Smooth muscle cell (in vitro differentiated cells): ENCODE results near the gene TPGS1. TPM values are rescaled to one million over a fixed set of nuclear protein-coding genes. Genes with fewer than 3 reads are reported as not detected.

Source experiments
- DNase-seq: peaks from one replicate; lab custom pipeline; 2025; ENCODE audit not compliant: unreplicated experiment; lab: John Stamatoyannopoulos, UW
- H2AFZ ChIP-seq: fragments of 200-600 bp; sonication (generic); 2 replicates; pipeline ENCODE4 v1.6.0; 2016; ENCODE audit warnings: antibody characterized with exemption, low read depth, mild to moderate bottlenecking
- H3F3A ChIP-seq: fragments of 200-600 bp; sonication (generic); 2 replicates; pipeline ENCODE4 v1.6.0; 2017; ENCODE audit warnings: antibody characterized with exemption, low read depth
- H3K27ac ChIP-seq: fragments of 200-600 bp; sonication (generic); 2 replicates; pipeline ENCODE4 v1.5.1; 2016; ENCODE audit warnings: low read depth, mild to moderate bottlenecking
- H3K27me3 ChIP-seq: fragments of 200-600 bp; sonication (generic); 2 replicates; pipeline ENCODE4 v1.6.1; 2016; ENCODE audit warnings: low read depth, mild to moderate bottlenecking
- H3K36me3 ChIP-seq: fragments of 200-600 bp; sonication (generic); 2 replicates; pipeline ENCODE4 v1.5.1; 2016; ENCODE audit warnings: low read depth
- H3K4me1 ChIP-seq: fragments of 200-600 bp; sonication (generic); 2 replicates; pipeline ENCODE4 v1.5.1; 2016; ENCODE audit warnings: low read depth
- H3K4me2 ChIP-seq: fragments of 200-600 bp; sonication (generic); 2 replicates; pipeline ENCODE4 v1.6.0; 2016; ENCODE audit warnings: mild to moderate bottlenecking
- H3K4me3 ChIP-seq: fragments of 200-600 bp; sonication (generic); 2 replicates; pipeline ENCODE4 v1.5.1; 2016; ENCODE audit warnings: mild to moderate bottlenecking
- H3K79me2 ChIP-seq: fragments of 200-600 bp; sonication (generic); 2 replicates; pipeline ENCODE4 v1.6.0; 2016; ENCODE audit warnings: low read depth, mild to moderate bottlenecking
- H3K9ac ChIP-seq: fragments of 200-600 bp; sonication (generic); 2 replicates; pipeline ENCODE4 v1.6.0; 2016; ENCODE audit warnings: low read depth
- H3K9me3 ChIP-seq: fragments of 200-600 bp; sonication (generic); replicated peaks from 2 replicates; pipeline ENCODE4 v1.5.1; 2016; ENCODE audit warnings: low read depth
- H4K20me1 ChIP-seq: fragments of 200-600 bp; sonication (generic); 2 replicates; pipeline ENCODE4 v1.6.0; 2016; ENCODE audit warnings: low read depth
- CTCF ChIP-seq: fragments of 200-600 bp; sonication (generic); IDR thresholded peaks from 2 replicates; pipeline ENCODE4 v1.5.1; 2017; ENCODE audit warnings: borderline replicate concordance, mild to moderate bottlenecking, antibody characterized with exemption; ENCODE audit not compliant: insufficient read depth, poor library complexity, severe bottlenecking
- WGBS: methylation state at CpG from one replicate; pipeline ENCODE4 v1.1.7; 2016; ENCODE audit warnings: low lambda C conversion rate; 5-methylcytosine and 5-hydroxymethylcytosine counted together
- polyA plus RNA-seq: library from polyadenylated mRNA; unstranded; fragments of >200 nt; fragmentation: Nextera tagmentation; extraction: Ambion mirVana; gene quantifications from 2 replicates; pipeline ENCODE4 v1.2.1, GENCODE V29; 2016
- total RNA-seq: library from RNA; depleted of rRNA; stranded (reverse); fragments of >200 nt; gene quantifications from 2 replicates; pipeline ENCODE4 v1.2.3, GENCODE V29; 2014

Gene TPGS1
- total and polyA plus RNA-seq, 2 experiments from 2014 or later: 20.5 to 51.3 TPM

DNA sequence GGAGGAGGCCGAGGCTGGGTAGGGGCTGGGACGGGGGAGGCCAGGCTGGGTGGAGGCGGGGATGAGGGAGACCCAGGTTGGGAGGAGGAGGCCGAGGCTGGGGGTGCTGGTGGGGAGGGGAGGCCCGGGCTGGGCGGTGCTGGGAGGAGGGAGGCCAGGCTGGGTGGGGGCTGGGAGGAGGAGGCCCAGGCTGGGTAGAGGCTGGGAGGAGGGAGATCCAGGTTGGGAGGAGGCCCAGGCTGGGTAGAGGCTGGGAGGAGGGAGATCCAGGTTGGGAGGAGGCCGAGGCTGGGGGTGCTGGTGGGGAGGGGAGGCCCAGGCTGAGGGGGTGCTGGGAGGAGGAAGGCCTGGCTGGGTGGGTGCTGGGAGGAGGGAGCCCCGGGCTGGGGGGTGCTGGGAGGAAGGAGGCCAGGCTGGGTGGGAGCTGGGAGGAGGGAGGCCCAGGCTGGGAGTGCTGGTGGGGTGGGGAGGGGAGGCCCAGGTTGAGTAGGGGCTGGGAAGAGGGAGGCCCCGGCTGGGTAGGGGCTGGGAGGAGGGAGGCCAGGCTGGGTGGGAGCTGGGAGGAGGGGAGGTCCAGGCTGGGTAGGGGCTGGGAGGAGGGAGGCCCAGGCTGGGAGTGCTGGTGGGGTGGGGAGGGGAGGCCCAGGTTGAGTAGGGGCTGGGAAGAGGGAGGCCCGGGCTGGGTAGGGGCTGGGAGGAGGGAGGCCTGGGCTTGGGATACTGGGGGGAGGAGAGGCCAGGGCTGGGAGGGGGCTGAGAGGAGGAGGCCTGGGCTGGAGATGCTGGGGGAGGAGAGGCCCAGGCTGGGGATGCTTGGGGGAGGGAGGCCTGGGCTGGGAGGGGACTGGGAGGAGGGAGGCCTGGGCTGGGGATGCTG, 10.7 kb downstream of the TPGS1 start:
- no peak overlapping the region for H3K27ac ChIP-seq
- no peak overlapping the region for H3K9ac ChIP-seq
- H3K36me3 ChIP-seq: no peaks in the 10 kb centered on the region
- no peak overlapping the region for H3K4me2 ChIP-seq
- no CpG with 5 or more reads among the region's 10 CpGs for WGBS
- H3K9me3 ChIP-seq: no peaks in the 10 kb centered on the region
- no peaks in the 10 kb centered on the region for H3K79me2 ChIP-seq
- no peak for TF ChIP-seq CTCF
- H2AFZ ChIP-seq: no peak overlapping the region
- DNase-seq: peak; percentile 56
- no peak overlapping the region for H3K4me3 ChIP-seq
- no peaks in the 10 kb centered on the region for H3K27me3 ChIP-seq
- peaks cover 4% of the 10 kb centered on the region for H3F3A ChIP-seq
- H4K20me1 ChIP-seq: no peaks in the 10 kb centered on the region
- peaks cover 6% of the 10 kb centered on the region for H3K4me1 ChIP-seq

GRCh38 chr19:518598-519231, 11.4 kb downstream of the TPGS1 start:
- H3K4me2 ChIP-seq: peak overlapping the region; percentile 43
- 34% methylated on average over 29 of the region's 58 CpGs for WGBS
- no peaks in the 10 kb centered on the region for H3K79me2 ChIP-seq
- no peak overlapping the region for H3K4me3 ChIP-seq
- H3K4me1 ChIP-seq: peaks cover 6% of the 10 kb centered on the region
- no peak overlapping the region for H2AFZ ChIP-seq
- TF ChIP-seq CTCF: no peak
- H3F3A ChIP-seq: peaks cover 4% of the 10 kb centered on the region
- H3K27me3 ChIP-seq: no peaks in the 10 kb centered on the region
- H3K9ac ChIP-seq: no peak overlapping the region
- no peak overlapping the region for H3K27ac ChIP-seq
- DNase-seq: no peak
- no peaks in the 10 kb centered on the region for H3K9me3 ChIP-seq
- H4K20me1 ChIP-seq: no peaks in the 10 kb centered on the region
- H3K36me3 ChIP-seq: no peaks in the 10 kb centered on the region

- no peak for DNase-seq
- no peak overlapping the region for H3K9ac ChIP-seq
- H3K36me3 ChIP-seq: no peaks in the 10 kb centered on the region
- H3K4me3 ChIP-seq: no peak overlapping the region
- H3F3A ChIP-seq: peaks cover 4% of the 10 kb centered on the region
- WGBS: 98% methylated on average over 26 of the region's 45 CpGs
- H3K27ac ChIP-seq: no peak overlapping the region
- no peaks in the 10 kb centered on the region for H4K20me1 ChIP-seq
- no peaks in the 10 kb centered on the region for H3K79me2 ChIP-seq
- no peak overlapping the region for H3K4me2 ChIP-seq
- TF ChIP-seq CTCF: no peak
- peaks cover 6% of the 10 kb centered on the region for H3K4me1 ChIP-seq
- no peaks in the 10 kb centered on the region for H3K9me3 ChIP-seq
- H2AFZ ChIP-seq: no peak overlapping the region
- no peaks in the 10 kb centered on the region for H3K27me3 ChIP-seq
These were observed 12.2 kb downstream of the TPGS1 start for GRCh38 chr19:519449-519865.

- H3F3A ChIP-seq: no peaks in the 10 kb centered on the region
- H4K20me1 ChIP-seq: no peaks in the 10 kb centered on the region
- TF ChIP-seq CTCF: no peak
- H3K9me3 ChIP-seq: no peaks in the 10 kb centered on the region
- H3K4me2 ChIP-seq: no peak overlapping the region
- H3K27me3 ChIP-seq: no peaks in the 10 kb centered on the region
- WGBS: 97% methylated on average over 12 of the region's 12 CpGs
- no peak overlapping the region for H3K9ac ChIP-seq
- no peak for DNase-seq
- no peak overlapping the region for H2AFZ ChIP-seq
- H3K4me1 ChIP-seq: no peaks in the 10 kb centered on the region
- H3K4me3 ChIP-seq: no peak overlapping the region
- H3K36me3 ChIP-seq: no peaks in the 10 kb centered on the region
- H3K79me2 ChIP-seq: no peaks in the 10 kb centered on the region
- H3K27ac ChIP-seq: no peak overlapping the region
These were observed 15.4 kb downstream of the TPGS1 start for GRCh38 chr19:522726-523125.
